WTC11 (cell line): ENCODE results near the gene COX19. TPM values are rescaled to one million over a fixed set of nuclear protein-coding genes. Genes with fewer than 3 reads are reported as not detected.
"Not testable (repeated sequence)": the region's sequence is repeated elsewhere in the genome, so short reads cannot be mapped to it uniquely, and the experiment has no call there.

Experiments
- ATAC-seq: fragments of 200-7000 bp; cut with Tn5 transposase; 2 replicates; pipeline ENCODE4 v1.10.0; 2021; ENCODE audit warnings: mild to moderate bottlenecking, moderate library complexity
- CTCF ChIA-PET: fragments of 300-600 bp; sonication (Branson Sonifier 250); formaldehyde crosslinking; loops from one replicate; lab custom pipeline; 2021; ENCODE audit warnings: antibody characterized with exemption; lab: Charles Lee
- POLR2A ChIA-PET: fragments of 350-600 bp; sonication (Branson Sonifier 250); formaldehyde crosslinking; loops from one replicate; lab custom pipeline; 2021; ENCODE audit warnings: antibody characterized with exemption; lab: Charles Lee
- DNase-seq: peaks from one replicate; pipeline ENCODE4 v3.0.0; 2021; ENCODE audit warnings: low spot score
- H3K27ac Mint-ChIP-seq: 2 replicates; pipeline ENCODE4 v1.8.0; 2021; ENCODE audit warnings: mixed read lengths
- H3K27me3 Mint-ChIP-seq: 2 replicates; pipeline ENCODE4 v1.8.0; 2021; ENCODE audit warnings: low read depth, mild to moderate bottlenecking, moderate library complexity, mixed read lengths
- H3K36me3 Mint-ChIP-seq: 2 replicates; pipeline ENCODE4 v1.8.0; 2021; ENCODE audit warnings: mixed read lengths
- H3K4me1 Mint-ChIP-seq: 2 replicates; pipeline ENCODE4 v1.8.0; 2022; ENCODE audit warnings: mixed read lengths
- H3K4me3 Mint-ChIP-seq: 2 replicates; pipeline ENCODE4 v1.8.0; 2021; ENCODE audit warnings: mild to moderate bottlenecking, moderate library complexity, mixed read lengths
- H3K9me3 Mint-ChIP-seq: 2 replicates; pipeline ENCODE4 v1.8.0; 2021; ENCODE audit warnings: mixed read lengths
- AFF4 ChIP-seq: sonication (generic); formaldehyde crosslinking; IDR thresholded peaks from 2 replicates; pipeline ENCODE4 v1.8.1; 2023; ENCODE audit warnings: mild to moderate bottlenecking, missing genetic modification reagents, borderline replicate concordance
- ATF3 ChIP-seq: sonication (generic); formaldehyde crosslinking; conservative IDR thresholded peaks from 2 replicates; pipeline ENCODE4 v1.8.1; 2022; ENCODE audit warnings: mild to moderate bottlenecking, missing genetic modification reagents
- ATF6 ChIP-seq: sonication (generic); formaldehyde crosslinking; IDR thresholded peaks from 2 replicates; pipeline ENCODE4 v1.8.1; 2023; ENCODE audit warnings: mild to moderate bottlenecking, missing genetic modification reagents
- CREM ChIP-seq: sonication (generic); formaldehyde crosslinking; IDR thresholded peaks from 2 replicates; pipeline ENCODE4 v1.8.1; 2022; ENCODE audit warnings: mild to moderate bottlenecking, missing genetic modification reagents, moderate library complexity
- E2F1 ChIP-seq: sonication (generic); formaldehyde crosslinking; IDR thresholded peaks from 2 replicates; pipeline ENCODE4 v1.8.0; 2022; ENCODE audit warnings: mild to moderate bottlenecking, missing genetic modification reagents
- GABPB1 ChIP-seq: sonication (generic); formaldehyde crosslinking; IDR thresholded peaks from 2 replicates; pipeline ENCODE4 v1.8.1; 2023; ENCODE audit warnings: mild to moderate bottlenecking, missing genetic modification reagents
- GRHL2 ChIP-seq: fragments of 250-450 bp; sonication (Bioruptor Pico); IDR thresholded peaks from 2 replicates; pipeline ENCODE4 v1.8.0; 2022; ENCODE audit warnings: mild to moderate bottlenecking, moderate library complexity; ENCODE audit not compliant: insufficient replicate concordance, severe bottlenecking
- HMGA2 ChIP-seq: fragments of 250-450 bp; sonication (Bioruptor Pico); IDR thresholded peaks from 2 replicates; pipeline ENCODE4 v1.4.0; 2021; ENCODE audit warnings: mild to moderate bottlenecking, moderate library complexity
- IRF1 ChIP-seq: sonication (generic); formaldehyde crosslinking; IDR thresholded peaks from 2 replicates; pipeline ENCODE4 v1.8.0; 2023; ENCODE audit warnings: missing genetic modification reagents
- JUN ChIP-seq: sonication (generic); formaldehyde crosslinking; IDR thresholded peaks from 2 replicates; pipeline ENCODE4 v1.8.0; 2023; ENCODE audit warnings: mild to moderate bottlenecking, missing genetic modification reagents
- MAX ChIP-seq: sonication (generic); formaldehyde crosslinking; IDR thresholded peaks from 2 replicates; pipeline ENCODE4 v1.8.0; 2022; ENCODE audit warnings: mild to moderate bottlenecking, missing genetic modification reagents
- NFATC4 ChIP-seq: fragments of 250-450 bp; sonication (Bioruptor Pico); IDR thresholded peaks from 2 replicates; pipeline ENCODE4 v1.9.0; 2021; ENCODE audit warnings: mild to moderate bottlenecking
- OVOL2 ChIP-seq: fragments of 250-450 bp; sonication (Bioruptor Pico); IDR thresholded peaks from 2 replicates; pipeline ENCODE4 v1.9.0; 2021; ENCODE audit warnings: mild to moderate bottlenecking, borderline replicate concordance
- PREB ChIP-seq: sonication (generic); formaldehyde crosslinking; IDR thresholded peaks from 2 replicates; pipeline ENCODE4 v1.8.1; 2022; ENCODE audit warnings: mild to moderate bottlenecking, missing genetic modification reagents, moderate library complexity, borderline replicate concordance
- RORB ChIP-seq: fragments of 250-450 bp; sonication (Bioruptor Pico); IDR thresholded peaks from 2 replicates; pipeline ENCODE4 v1.9.0; 2021; ENCODE audit warnings: mild to moderate bottlenecking
- TP53 ChIP-seq: sonication (generic); formaldehyde crosslinking; IDR thresholded peaks from 2 replicates; pipeline ENCODE4 v1.8.1; 2023; ENCODE audit warnings: mild to moderate bottlenecking, missing genetic modification reagents
- ZBTB43 ChIP-seq: sonication (generic); formaldehyde crosslinking; IDR thresholded peaks from 2 replicates; pipeline ENCODE4 v1.8.1; 2023; ENCODE audit warnings: mild to moderate bottlenecking, missing genetic modification reagents
- ZNF232 ChIP-seq: sonication (generic); formaldehyde crosslinking; IDR thresholded peaks from 2 replicates; pipeline ENCODE4 v1.8.0; 2022; ENCODE audit warnings: mild to moderate bottlenecking, missing genetic modification reagents
- ZNF317 ChIP-seq: sonication (generic); formaldehyde crosslinking; IDR thresholded peaks from 2 replicates; pipeline ENCODE4 v1.8.1; 2023; ENCODE audit warnings: low read depth, mild to moderate bottlenecking, moderate library complexity, missing genetic modification reagents, borderline replicate concordance
- ZNF423 ChIP-seq: fragments of 250-450 bp; sonication (Bioruptor Pico); IDR thresholded peaks from 2 replicates; pipeline ENCODE4 v2.1.2; 2022; ENCODE audit warnings: mild to moderate bottlenecking, moderate library complexity
- total RNA-seq: library from RNA; stranded (reverse); gene quantifications from 3 replicates; pipeline ENCODE4 v1.2.3, GENCODE V29; 2021

Gene COX19
- total RNA-seq, 1 experiment from 2014 or later, result 13.2 TPM

- TF ChIP-seq MAX (CRISPR knock-in tag), result no peak
- TF ChIP-seq, all 79 proteins: peak for 0
Measured at GRCh38 chr7:962401-963081, 12.8 kb downstream of the COX19 start (continued).

- no peak overlapping the region for H3K4me3 Mint-ChIP-seq
- no peak for ATAC-seq
- H3K4me1 Mint-ChIP-seq, result peaks cover 6% of the 10 kb centered on the region; the same call in 1 of the 2 replicates
- no peaks in the 10 kb centered on the region for H3K27me3 Mint-ChIP-seq
- no peak for TF ChIP-seq ZNF317 (CRISPR knock-in tag)
- no peak for TF ChIP-seq ATF6 (CRISPR knock-in tag)
- no peak for TF ChIP-seq GABPB1
- TF ChIP-seq PREB (CRISPR knock-in tag), result no peak
- TF ChIP-seq OVOL2 (CRISPR knock-in tag), result no peak
- no peak for TF ChIP-seq NFATC4
- TF ChIP-seq CREM (CRISPR knock-in tag), result no peak
- TF ChIP-seq ZBTB43 (CRISPR knock-in tag), result no peak
- no peak for TF ChIP-seq AFF4 (CRISPR knock-in tag)
- no peak for TF ChIP-seq ATF3
- no peak for TF ChIP-seq JUN (CRISPR knock-in tag)
- no peak for TF ChIP-seq TP53 (CRISPR knock-in tag)
- no peak for TF ChIP-seq RORB (CRISPR knock-in tag)
- no peak for TF ChIP-seq ZNF423
- TF ChIP-seq HMGA2 (CRISPR knock-in tag), result no peak
- TF ChIP-seq GRHL2 (CRISPR knock-in tag), result no peak
- no peak for TF ChIP-seq ZNF232 (CRISPR knock-in tag)
- TF ChIP-seq IRF1 (CRISPR knock-in tag), result no peak
- no peak for TF ChIP-seq E2F1
- H3K36me3 Mint-ChIP-seq, result no peaks in the 10 kb centered on the region
- ChIA-PET POLR2A (interaction anchor here (1.4 kb wide), 1 partner anchor 8 kb away, joined by 3 read pairs; the partner anchor contains the start of gene ADAP1), CTCF (interaction anchor here (1.0 to 1.2 kb wide), 2 partner anchors 53 to 54 kb away, joined by 3 read pairs; no protein-coding TSS in a partner anchor)
- no peaks in the 10 kb centered on the region for H3K9me3 Mint-ChIP-seq
- peak overlapping the region; percentile 33; the same call in 1 of the 2 replicates for H3K27ac Mint-ChIP-seq
- DNase-seq, result no peak
Measured at GRCh38 chr7:961546-962400, 13.6 kb downstream of the COX19 start.

GRCh38 chr7:960972-961371, 14.4 kb downstream of the COX19 start:
- POLR2A ChIA-PET, H3K4me3 Mint-ChIP-seq, H3K36me3 Mint-ChIP-seq, ATAC-seq, DNase-seq, H3K9me3 Mint-ChIP-seq, H3K27me3 Mint-ChIP-seq, H3K4me1 Mint-ChIP-seq: not testable (repeated sequence)
- H3K27ac Mint-ChIP-seq, result peak overlapping the region; percentile 9; the same call in 1 of the 2 replicates
- CTCF ChIA-PET, result interaction anchor here (0.6 to 1.2 kb wide), 2 partner anchors 53 to 216 kb away, joined by 3 read pairs; no protein-coding TSS in a partner anchor
